Measurements from ENCODE around the gene PHF12.

GRCh38 chr17:28861393-28862203 lies 89.7 kb downstream of the PHF12 start:
- TF ChIP-seq CTCF (IDR thresholded peaks at IDR 0.05) (no peak), POLR2AphosphoS5 (IDR thresholded peaks at IDR 0.05) (no peak), POLR2A (IDR thresholded peaks at IDR 0.05) (no peak), EP300 (IDR thresholded peaks at IDR 0.05) (no peak)

All from sigmoid colon (tissue), 4 donors.